B cell (primary cell): Measurements from ENCODE around the gene PCBP3. TPM values are rescaled to one million over a fixed set of nuclear protein-coding genes. Genes with fewer than 3 reads are reported as not detected.

ENCODE experiments used
- ATAC-seq: fragments of 200-7000 bp; cut with Tn5 transposase; one replicate; pipeline ENCODE4 v1.10.0; 2021; ENCODE audit warnings: low read depth, mild to moderate bottlenecking, moderate number of reproducible peaks, moderate library complexity
- CTCF ChIA-PET: fragments of 350-600 bp; sonication (Branson Sonifier 250); formaldehyde crosslinking; loops from one replicate; lab custom pipeline; 2021; ENCODE audit warnings: antibody characterized with exemption, inconsistent platforms; lab: Charles Lee
- POLR2A ChIA-PET: fragments of 350-600 bp; sonication (Branson Sonifier 250); formaldehyde crosslinking; loops from one replicate; lab custom pipeline; 2021; ENCODE audit warnings: antibody characterized with exemption; lab: Charles Lee
- DNase-seq: peaks from one replicate; pipeline ENCODE4 v3.0.0; 2013
- H2AFZ ChIP-seq: 2 replicates; pipeline ENCODE4 v1.6.1; 2012; ENCODE audit warnings: mild to moderate bottlenecking, low read depth, low read length; ENCODE audit not compliant: insufficient read depth, poor library complexity, severe bottlenecking
- H3K27ac ChIP-seq, 2 donors: 1 replicate in 1 of 2; 2 replicates in 1 of 2; pipeline ENCODE4 v1.5.1; 2012 to 2013; ENCODE audit warnings: low read length in 2 of 2, mild to moderate bottlenecking in 2 of 2, moderate library complexity in 1 of 2
- H3K27me3 ChIP-seq, 4 experiments: fragments of 200-600 bp in 1 of 4; sonication (generic) in 1 of 4; replicated peaks in 1 of 4; 1 replicate in 2 of 4; 2 replicates in 2 of 4; pipeline versions ENCODE4 v1.6.1 to v1.7.0; 2013 to 2016; ENCODE audit warnings: low read length in 3 of 4, mild to moderate bottlenecking in 2 of 4, mixed read lengths in 1 of 4, moderate library complexity in 1 of 4; ENCODE audit not compliant: insufficient read depth in 4 of 4, control insufficient read depth in 3 of 4; ENCODE audit errors: control extremely low read depth in 1 of 4
- H3K36me3 ChIP-seq, 2 experiments: replicated peaks in 1 of 2; 1 replicate in 1 of 2; 2 replicates in 1 of 2; pipeline versions ENCODE4 v1.6.1 to v1.7.1; 2013; ENCODE audit warnings: low read length in 1 of 2; ENCODE audit not compliant: insufficient read depth in 2 of 2, control insufficient read depth in 1 of 2; ENCODE audit errors: control extremely low read depth in 1 of 2, extremely low read depth in 1 of 2
- H3K4me1 ChIP-seq, 2 donors: fragments of 200-600 bp in 1 of 2; sonication (generic) in 1 of 2; 1 replicate in 1 of 2; 2 replicates in 1 of 2; pipeline versions ENCODE4 v1.5.1 to v1.6.1; 2013 to 2017; ENCODE audit warnings: low read length in 2 of 2; ENCODE audit not compliant: control insufficient read depth in 2 of 2, insufficient read depth in 2 of 2
- H3K4me2 ChIP-seq: replicated peaks from 2 replicates; pipeline ENCODE3; 2012; ENCODE audit warnings: mild to moderate bottlenecking, low read depth, low read length; ENCODE audit not compliant: poor library complexity, severe bottlenecking
- H3K4me3 ChIP-seq, 5 experiments: fragments of 200-600 bp in 1 of 5; sonication (generic) in 1 of 5; 1 replicate in 3 of 5; 2 replicates in 2 of 5; pipeline versions ENCODE4 v1.5.1 to v1.7.0; 2011 to 2016; ENCODE audit warnings: low read length in 4 of 5, mild to moderate bottlenecking in 4 of 5, low read depth in 2 of 5, control low read depth in 1 of 5, moderate library complexity in 1 of 5; ENCODE audit not compliant: insufficient read depth in 1 of 5; ENCODE audit errors: control extremely low read depth in 1 of 5, extremely low read depth in 1 of 5
- H3K79me2 ChIP-seq: fragments of 200-600 bp; sonication (generic); one replicate; pipeline ENCODE4 v1.6.0; 2016; ENCODE audit warnings: low read length; ENCODE audit not compliant: control insufficient read depth, insufficient read depth
- H3K9ac ChIP-seq: fragments of 200-600 bp; sonication (generic); 2 replicates; pipeline ENCODE4 v1.6.1; 2017; ENCODE audit warnings: mild to moderate bottlenecking, low read length, moderate library complexity
- H3K9me3 ChIP-seq, 3 donors: one replicate each; pipeline versions ENCODE4 v1.6.1 to v1.7.1; 2013; ENCODE audit warnings: low read length in 2 of 3; ENCODE audit not compliant: control insufficient read depth in 2 of 3, insufficient read depth in 1 of 3; ENCODE audit errors: control extremely low read depth in 1 of 3
- H4K20me1 ChIP-seq: 2 replicates; pipeline ENCODE4 v1.6.0; 2012; ENCODE audit warnings: mild to moderate bottlenecking, low read length; ENCODE audit not compliant: insufficient read depth, control insufficient read depth, poor library complexity, severe bottlenecking
- H3K27ac Mint-ChIP-seq: one replicate; pipeline ENCODE4 v1.8.0; 2021; ENCODE audit warnings: mixed read lengths
- H3K27me3 Mint-ChIP-seq: one replicate; pipeline ENCODE4 v1.8.0; 2021; ENCODE audit warnings: mixed read lengths
- H3K4me1 Mint-ChIP-seq: one replicate; pipeline ENCODE4 v1.8.0; 2021; ENCODE audit warnings: mixed read lengths
- H3K4me3 Mint-ChIP-seq: one replicate; pipeline ENCODE4 v1.8.0; 2021; ENCODE audit warnings: mixed read lengths
- H3K9me3 Mint-ChIP-seq: one replicate; pipeline ENCODE4 v1.8.0; 2022; ENCODE audit warnings: mixed read lengths; ENCODE audit not compliant: insufficient read depth
- CTCF ChIP-seq: fragments of 200-600 bp; IDR thresholded peaks from one replicate; pipeline ENCODE4 v1.8.0; 2022; ENCODE audit warnings: antibody characterized with exemption, mild to moderate bottlenecking
- EZH2 ChIP-seq: IDR thresholded peaks from 2 replicates; pipeline ENCODE4 v1.6.1; 2012; ENCODE audit warnings: borderline replicate concordance, low read depth, mild to moderate bottlenecking, moderate library complexity, low read length; ENCODE audit not compliant: insufficient read depth, poor library complexity, severe bottlenecking
- WGBS: methylation state at CpG from one replicate; pipeline ENCODE4 v1.1.5; 2013; ENCODE audit warnings: missing lambda C conversion rate; ENCODE audit not compliant: insufficient coverage; 5-methylcytosine and 5-hydroxymethylcytosine counted together
- intact Hi-C: fragments of 100-400 bp; cut with micrococcal nuclease; formaldehyde crosslinking; loops from one replicate; pipeline ENCODE4 v1.10.0; 2022
- polyA plus RNA-seq: library from polyadenylated mRNA; depleted of rRNA; stranded (reverse); fragments of >200 nt; gene quantifications from 2 replicates; pipeline ENCODE4 v1.2.3, GENCODE V29; 2012
- total RNA-seq, 2 donors: library from RNA; stranded (reverse); fragments of 120-200 nt in 1 of 2; gene quantifications; 1 replicate in 1 of 2; 2 replicates in 1 of 2; pipeline versions ENCODE4 v1.2.3 to v1.2.4, GENCODE V29; 2013 to 2022

Gene PCBP3
- total and polyA plus RNA-seq, 2 donors (not counting 1 experiment from before 2014, with no cell fraction given), result 0.45 to 2.7 TPM

DNA sequence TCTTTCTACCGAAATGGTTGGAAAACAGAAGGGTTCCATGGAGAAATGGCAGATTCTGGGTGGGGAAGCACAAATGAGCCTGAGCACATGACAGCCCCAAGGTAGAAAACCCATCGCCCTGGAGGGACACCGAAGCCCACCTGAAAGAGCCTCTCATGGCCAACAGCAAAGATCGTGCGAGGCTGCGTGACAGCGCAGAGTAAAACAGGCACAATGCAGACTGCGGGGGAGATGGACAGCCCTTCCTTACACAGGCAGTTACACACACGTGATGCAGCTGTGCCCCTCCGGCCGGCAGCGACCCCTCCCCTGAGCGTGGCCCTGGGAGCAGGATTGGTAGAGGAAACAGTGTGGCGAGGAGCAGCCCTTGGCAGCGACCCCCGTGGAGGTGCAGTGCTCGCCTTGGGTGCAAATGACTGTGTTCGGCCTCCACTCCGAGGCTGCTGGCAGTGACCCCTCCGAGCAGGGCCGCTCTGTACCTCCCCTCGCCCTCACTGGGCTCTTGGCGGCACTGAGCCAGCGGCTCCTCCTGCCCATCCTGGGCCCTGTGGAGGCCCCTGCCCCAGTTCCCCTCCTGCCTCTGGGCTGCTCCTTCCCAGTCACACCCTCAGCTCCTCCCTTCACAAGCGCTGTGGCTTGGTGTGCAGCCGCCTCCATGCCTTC lies 217.1 kb downstream of the PCBP3 start:
- Histone ChIP-seq H3K79me2 (no peaks in the 10 kb centered on the region), H2AFZ (no peak overlapping the region), H3K4me1 (peaks cover 0 to 6% of the 10 kb centered on the region in 2 donors), H3K4me2 (no peak overlapping the region), H3K9ac (no peak overlapping the region), H3K27me3 (no peaks in the 10 kb centered on the region), H4K20me1 (no peaks in the 10 kb centered on the region), H3K27ac (no peak overlapping the region), H3K4me3 (no peak overlapping the region), H3K9me3 (no peaks in the 10 kb centered on the region), H3K36me3 (no peaks in the 10 kb centered on the region)
- ChIA-PET CTCF (no interaction called here), POLR2A (no interaction called here)
- no peak for TF ChIP-seq CTCF
- TF ChIP-seq EZH2, result no peak
- Mint-ChIP-seq H3K4me3 (no peak overlapping the region), H3K27me3 (peaks cover 4% of the 10 kb centered on the region), H3K27ac (no peak overlapping the region), H3K4me1 (peaks cover 3% of the 10 kb centered on the region), H3K9me3 (no peaks in the 10 kb centered on the region)
- intact Hi-C loops, result no loop called here
- DNase-seq (no peak), ATAC-seq (no peak)
- WGBS, result 97% methylated on average over 25 of the region's 26 CpGs

- Histone ChIP-seq H3K27ac (no peak overlapping the region), H3K27me3 (no peaks in the 10 kb centered on the region), H4K20me1 (no peaks in the 10 kb centered on the region), H3K9me3 (no peaks in the 10 kb centered on the region), H3K4me1 (peaks cover 0 to 6% of the 10 kb centered on the region in 2 donors), H3K4me2 (no peak overlapping the region), H3K36me3 (no peaks in the 10 kb centered on the region), H2AFZ (no peak overlapping the region), H3K4me3 (no peak overlapping the region), H3K9ac (no peak overlapping the region), H3K79me2 (no peaks in the 10 kb centered on the region)
- no peak for DNase-seq
- 86% methylated on average over 12 of the region's 14 CpGs for WGBS
- H3K27me3 Mint-ChIP-seq, result peaks cover 4% of the 10 kb centered on the region
- peaks cover 3% of the 10 kb centered on the region for H3K4me1 Mint-ChIP-seq
- H3K4me3 Mint-ChIP-seq, result no peak overlapping the region
- H3K9me3 Mint-ChIP-seq, result no peaks in the 10 kb centered on the region
- POLR2A ChIA-PET, result no interaction called here
- intact Hi-C loops, result no loop called here
- ATAC-seq, result no peak
- CTCF ChIA-PET, result no interaction called here
- no peak for TF ChIP-seq CTCF
- no peak for TF ChIP-seq EZH2
- no peak overlapping the region for H3K27ac Mint-ChIP-seq
Measured at GRCh38 chr21:45861156-45861870, 217.8 kb downstream of the PCBP3 start.
